Fibroblast of the aortic adventitia (primary cell): Measurements from ENCODE around the gene SAC3D1. TPM values are rescaled to one million over a fixed set of nuclear protein-coding genes. Genes with fewer than 3 reads are reported as not detected.

Experiments
- DNase-seq: peaks from one replicate; pipeline ENCODE4 v3.0.0-alpha.2; 2010; ENCODE audit warnings: low read depth
- H3K4me3 ChIP-seq: 2 replicates; pipeline ENCODE4 v1.5.1; 2011; ENCODE audit warnings: low read depth, mild to moderate bottlenecking, control low read depth, low read length, moderate library complexity
- total RNA-seq: library from RNA; depleted of rRNA; stranded (reverse); fragments of >200 nt; gene quantifications from 2 replicates; pipeline ENCODE4 v1.2.3, GENCODE V29; 2012; ENCODE audit warnings: low replicate concordance
- TF ChIP-seq, protein P1 (sequence below): IDR thresholded peaks from 2 replicates; pipeline ENCODE4 v1.5.1; 2011; ENCODE audit warnings: mild to moderate bottlenecking, low read length, control low read depth, inconsistent platforms; ENCODE audit not compliant: insufficient read depth

Gene SAC3D1
- total RNA-seq, 1 donor, result 13.0 TPM

DNA sequence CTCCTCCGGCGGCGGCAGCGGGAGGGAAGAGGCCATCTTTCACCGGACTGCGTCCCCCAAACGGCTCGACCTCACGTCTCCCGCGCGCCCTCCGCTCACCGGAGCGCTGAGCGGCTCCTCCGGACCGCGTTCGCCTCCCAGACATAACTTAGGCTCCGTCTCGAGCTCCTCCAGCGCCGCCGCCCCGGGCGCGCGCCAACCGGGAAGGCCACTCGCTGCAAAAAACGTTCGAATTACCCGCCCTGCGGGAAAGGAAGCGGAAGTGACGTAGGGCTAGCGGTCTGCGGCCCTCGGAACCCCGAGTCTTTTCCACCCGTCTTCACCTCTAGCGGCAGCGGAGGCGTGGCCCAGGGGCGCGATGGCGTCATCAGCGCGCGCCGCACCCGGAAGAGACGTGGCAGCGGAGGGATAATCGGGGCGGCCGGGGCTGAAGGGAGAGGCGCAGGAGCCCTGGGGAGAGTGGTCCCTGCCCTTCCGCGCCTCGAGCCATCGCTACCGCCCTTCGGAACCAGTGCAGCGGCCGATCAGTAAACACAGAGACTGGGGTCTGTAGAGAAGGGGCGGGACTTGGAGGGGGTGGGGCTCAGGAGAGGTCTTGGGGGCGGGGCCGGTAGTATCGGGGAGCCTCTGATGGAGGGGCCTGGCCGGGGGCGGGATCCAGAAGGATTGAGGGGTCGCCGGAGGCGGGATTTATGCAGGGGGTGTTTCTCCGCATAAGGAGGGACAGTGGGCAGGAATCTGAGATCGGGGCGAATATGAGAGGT, 43.0 kb downstream of the SAC3D1 start, which contains the start of the genes CDCA5 and ZFPL1:
TSS of gene CDCA5 (minus strand) at position 207 of the 764 bp plus-strand sequence. CDS start at position 145, 62 bp downstream.
TSS of gene ZFPL1 (plus strand) at position 389 of the 764 bp plus-strand sequence. CDS start 477 bp downstream, outside the sequence.
- TF ChIP-seq, protein P1, sequence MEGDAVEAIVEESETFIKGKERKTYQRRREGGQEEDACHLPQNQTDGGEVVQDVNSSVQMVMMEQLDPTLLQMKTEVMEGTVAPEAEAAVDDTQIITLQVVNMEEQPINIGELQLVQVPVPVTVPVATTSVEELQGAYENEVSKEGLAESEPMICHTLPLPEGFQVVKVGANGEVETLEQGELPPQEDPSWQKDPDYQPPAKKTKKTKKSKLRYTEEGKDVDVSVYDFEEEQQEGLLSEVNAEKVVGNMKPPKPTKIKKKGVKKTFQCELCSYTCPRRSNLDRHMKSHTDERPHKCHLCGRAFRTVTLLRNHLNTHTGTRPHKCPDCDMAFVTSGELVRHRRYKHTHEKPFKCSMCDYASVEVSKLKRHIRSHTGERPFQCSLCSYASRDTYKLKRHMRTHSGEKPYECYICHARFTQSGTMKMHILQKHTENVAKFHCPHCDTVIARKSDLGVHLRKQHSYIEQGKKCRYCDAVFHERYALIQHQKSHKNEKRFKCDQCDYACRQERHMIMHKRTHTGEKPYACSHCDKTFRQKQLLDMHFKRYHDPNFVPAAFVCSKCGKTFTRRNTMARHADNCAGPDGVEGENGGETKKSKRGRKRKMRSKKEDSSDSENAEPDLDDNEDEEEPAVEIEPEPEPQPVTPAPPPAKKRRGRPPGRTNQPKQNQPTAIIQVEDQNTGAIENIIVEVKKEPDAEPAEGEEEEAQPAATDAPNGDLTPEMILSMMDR, result no peak
- peak within 1 kb of the TSS; percentile 95 for H3K4me3 ChIP-seq
- peak; percentile 95 for DNase-seq

DNA sequence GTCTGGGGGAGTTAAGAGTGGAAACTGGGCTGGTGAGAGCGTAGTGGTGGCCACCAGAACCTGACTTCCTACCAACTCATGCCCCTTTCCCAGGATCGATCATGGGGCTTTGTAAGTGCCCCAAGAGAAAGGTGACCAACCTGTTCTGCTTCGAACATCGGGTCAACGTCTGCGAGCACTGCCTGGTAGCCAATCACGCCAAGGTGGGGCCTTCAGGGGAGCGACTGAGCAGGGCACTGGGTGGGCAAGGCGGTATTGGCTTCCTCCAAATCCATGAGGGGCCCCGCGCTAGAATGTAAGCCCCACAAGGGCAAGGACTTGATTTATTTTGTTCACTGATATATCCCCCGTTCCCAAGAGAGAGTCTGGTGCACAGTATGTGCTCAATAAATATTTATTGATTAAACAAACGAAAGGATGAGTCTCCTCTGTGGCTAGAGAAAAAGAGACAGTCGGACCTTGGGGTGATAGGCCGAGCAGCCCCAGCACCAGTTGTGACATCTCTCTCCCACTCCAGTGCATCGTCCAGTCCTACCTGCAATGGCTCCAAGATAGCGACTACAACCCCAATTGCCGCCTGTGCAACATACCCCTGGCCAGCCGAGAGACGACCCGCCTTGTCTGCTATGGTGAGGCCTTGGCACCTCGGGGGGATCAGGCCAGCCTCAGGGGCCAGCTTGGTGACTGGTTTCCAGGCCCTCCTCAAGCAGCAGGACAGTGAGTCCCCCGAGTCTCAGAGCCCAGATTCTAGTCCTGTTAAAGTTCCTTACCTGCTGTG, 43.8 kb downstream of the SAC3D1 start:
- TF ChIP-seq, protein P1, result no peak
- peak overlapping the region; percentile 95 for H3K4me3 ChIP-seq
- no peak for DNase-seq

DNA sequence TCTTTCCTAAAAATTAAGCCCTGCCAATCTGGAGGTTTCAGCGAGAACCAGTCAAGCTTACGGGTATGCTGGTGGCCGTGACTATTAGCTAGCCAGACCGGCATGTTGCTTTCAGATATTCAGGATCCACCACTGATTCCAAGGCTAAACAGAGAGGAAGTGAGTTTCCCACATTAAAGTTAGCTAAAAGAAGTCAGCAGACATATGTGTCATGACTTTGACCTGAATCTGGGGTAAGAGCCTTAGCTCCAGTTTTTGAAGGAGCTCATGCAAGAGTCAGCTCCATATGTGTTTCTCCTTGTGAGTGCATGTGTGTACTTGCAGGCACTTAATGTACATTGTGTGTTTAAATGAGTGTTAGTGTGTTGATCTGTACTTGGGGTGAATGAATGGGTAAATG, 44.4 kb downstream of the SAC3D1 start:
- TF ChIP-seq, protein P1, result no peak
- DNase-seq, result no peak
- H3K4me3 ChIP-seq, result peak overlapping the region; percentile 95

DNA sequence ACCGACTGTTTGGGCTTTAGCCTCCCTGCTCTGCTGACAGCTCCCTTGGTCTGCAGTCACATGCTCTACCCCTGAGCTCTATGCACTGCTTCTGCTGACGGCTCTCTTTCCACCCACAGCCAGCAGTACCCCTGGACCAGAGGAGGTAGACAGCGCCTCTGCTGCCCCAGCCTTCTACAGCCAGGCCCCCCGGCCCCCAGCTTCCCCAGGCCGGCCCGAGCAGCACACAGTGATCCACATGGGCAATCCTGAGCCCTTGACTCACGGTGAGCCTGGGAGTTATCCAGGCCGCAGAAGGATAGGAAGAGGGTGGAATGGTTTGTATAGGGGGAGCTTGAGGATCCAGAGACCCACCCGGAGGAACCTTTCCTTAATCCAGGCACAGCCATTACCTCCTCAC, 45.8 kb downstream of the SAC3D1 start:
- no peak overlapping the region for H3K4me3 ChIP-seq
- TF ChIP-seq, protein P1, result no peak

DNA sequence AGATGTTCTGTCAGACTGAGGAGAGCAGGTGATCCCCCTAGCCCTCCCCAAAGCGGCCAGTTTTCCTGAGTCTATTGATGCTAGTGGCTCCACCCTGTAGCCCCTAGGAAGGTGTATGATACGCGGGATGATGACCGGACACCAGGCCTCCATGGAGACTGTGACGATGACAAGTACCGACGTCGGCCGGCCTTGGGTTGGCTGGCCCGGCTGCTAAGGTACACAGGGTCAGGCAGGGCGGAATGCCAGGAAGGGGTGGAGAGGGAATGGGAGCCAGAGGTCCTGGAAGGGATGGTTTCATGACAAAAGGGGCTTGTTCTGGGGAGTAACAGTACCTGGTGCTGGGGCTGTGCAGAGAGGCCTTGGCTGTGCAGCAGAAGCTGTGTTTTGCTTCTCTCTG, 46.2 kb downstream of the SAC3D1 start:
- no peak overlapping the region for H3K4me3 ChIP-seq
- DNase-seq, result no peak
- TF ChIP-seq, protein P1, result no peak

More for the DNA sequence above, 45.8 kb downstream of the SAC3D1 start:
- no peak for DNase-seq

DNA sequence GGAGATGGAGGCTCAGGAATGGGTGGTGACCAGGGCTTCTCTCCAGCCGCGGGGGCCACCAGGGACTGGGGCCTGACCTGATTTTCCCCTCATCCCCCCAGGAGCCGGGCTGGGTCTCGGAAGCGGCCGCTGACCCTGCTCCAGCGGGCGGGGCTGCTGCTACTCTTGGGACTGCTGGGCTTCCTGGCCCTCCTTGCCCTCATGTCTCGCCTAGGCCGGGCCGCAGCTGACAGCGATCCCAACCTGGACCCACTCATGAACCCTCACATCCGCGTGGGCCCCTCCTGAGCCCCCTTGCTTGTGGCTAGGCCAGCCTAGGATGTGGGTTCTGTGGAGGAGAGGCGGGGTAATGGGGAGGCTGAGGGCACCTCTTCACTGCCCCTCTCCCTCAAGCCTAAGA, 46.8 kb downstream of the SAC3D1 start:
- TF ChIP-seq, protein P1, result no peak
- no peak for DNase-seq
- no peak overlapping the region for H3K4me3 ChIP-seq
